Common myeloid progenitor, CD34-positive (primary cell): ENCODE measurements around the gene COL2A1.

ENCODE experiments used
- CTCF ChIA-PET: fragments of 350-600 bp; sonication (Branson Sonifier 250); formaldehyde crosslinking; loops from one replicate; lab custom pipeline; 2021; ENCODE audit warnings: antibody characterized with exemption; lab: Charles Lee
- POLR2A ChIA-PET: fragments of 350-600 bp; sonication (Branson Sonifier 250); formaldehyde crosslinking; loops from one replicate; lab custom pipeline; 2021; ENCODE audit warnings: antibody characterized with exemption; lab: Charles Lee
- DNase-seq, 3 donors: peaks; one replicate each; pipeline versions ENCODE4 v3.0.0 to v3.0.0-alpha.2; 2013
- H3K27ac ChIP-seq, 2 experiments: 1 replicate in 1 of 2; 2 replicates in 1 of 2; pipeline ENCODE4 v1.7.0; 2013; ENCODE audit warnings: inconsistent platforms in 2 of 2, low read length in 2 of 2, mild to moderate bottlenecking in 2 of 2, low read depth in 1 of 2, moderate library complexity in 1 of 2; ENCODE audit not compliant: severe bottlenecking in 2 of 2, insufficient read depth in 1 of 2, poor library complexity in 1 of 2
- H3K27me3 ChIP-seq, 5 experiments: replicated peaks in 2 of 5; 1 replicate in 3 of 5; 2 replicates in 2 of 5; pipeline versions ENCODE4 v1.6.1 to v1.7.0; 2013; ENCODE audit warnings: low read length in 4 of 5, mild to moderate bottlenecking in 2 of 5, moderate library complexity in 2 of 5, inconsistent platforms in 1 of 5; ENCODE audit not compliant: insufficient read depth in 5 of 5, control insufficient read depth in 4 of 5
- H3K36me3 ChIP-seq, 4 experiments: 1 replicate in 2 of 4; 2 replicates in 2 of 4; pipeline versions ENCODE4 v1.6.1 to v1.7.0; 2013; ENCODE audit warnings: low read length in 3 of 4, control low read depth in 1 of 4, mild to moderate bottlenecking in 1 of 4; ENCODE audit not compliant: control insufficient read depth in 4 of 4, insufficient read depth in 4 of 4
- H3K4me1 ChIP-seq, 4 experiments: 1 replicate in 3 of 4; 2 replicates in 1 of 4; pipeline versions ENCODE4 v1.6.1 to v1.7.1; 2013; ENCODE audit warnings: low read length in 3 of 4, mild to moderate bottlenecking in 3 of 4, control low read depth in 1 of 4, inconsistent platforms in 1 of 4, moderate library complexity in 1 of 4; ENCODE audit not compliant: control insufficient read depth in 4 of 4, insufficient read depth in 4 of 4; ENCODE audit errors: control extremely low read depth in 1 of 4
- H3K4me3 ChIP-seq, 7 experiments: 1 replicate in 4 of 7; 2 replicates in 3 of 7; pipeline versions ENCODE4 v1.5.1 to v1.7.0; 2013; ENCODE audit warnings: mild to moderate bottlenecking in 7 of 7, low read length in 6 of 7, moderate library complexity in 6 of 7, inconsistent platforms in 2 of 7, low read depth in 2 of 7, control low read depth in 1 of 7; ENCODE audit not compliant: insufficient read depth in 4 of 7, control insufficient read depth in 1 of 7; ENCODE audit errors: extremely low read depth in 1 of 7
- H3K9me3 ChIP-seq, 5 experiments: 1 replicate in 4 of 5; 2 replicates in 1 of 5; pipeline versions ENCODE4 v1.6.1 to v1.7.1; 2013; ENCODE audit warnings: low read length in 4 of 5, mild to moderate bottlenecking in 2 of 5, inconsistent platforms in 1 of 5, low read depth in 1 of 5, moderate library complexity in 1 of 5; ENCODE audit not compliant: control insufficient read depth in 4 of 5, insufficient read depth in 2 of 5; ENCODE audit errors: control extremely low read depth in 1 of 5
- WGBS: methylation state at CpG from one replicate; pipeline ENCODE4 v1.1.5; 2013; ENCODE audit not compliant: insufficient coverage; 5-methylcytosine and 5-hydroxymethylcytosine counted together

COL2A1 gene

GRCh38 chr12:47988073-47989022 is 15.9 kb downstream of the COL2A1 start:
- WGBS, result 97% methylated on average over 12 of the region's 15 CpGs
- Histone ChIP-seq H3K9me3 (no peaks in the 10 kb centered on the region), H3K27me3 (peaks cover 0 to 4% (median 1%) of the 10 kb centered on the region in 5 experiments), H3K4me3 (no peak overlapping the region), H3K36me3 (no peaks in the 10 kb centered on the region), H3K27ac (no peak overlapping the region), H3K4me1 (peaks cover 0 to 18% (median 15%) of the 10 kb centered on the region in 4 experiments)
- ChIA-PET POLR2A (no interaction called here), CTCF (interaction anchor here (1.2 kb wide), 1 partner anchor 12 kb away, joined by 3 read pairs; no protein-coding TSS in a partner anchor)
- no peak for DNase-seq

GRCh38 chr12:47987411-47988072 is 16.7 kb downstream of the COL2A1 start:
- no peaks in the 10 kb centered on the region for H3K36me3 ChIP-seq
- ChIA-PET POLR2A (no interaction called here), CTCF (interaction anchor here (1.2 kb wide), 1 partner anchor 11 kb away, joined by 3 read pairs; no protein-coding TSS in a partner anchor)
- no peak overlapping the region for H3K27ac ChIP-seq
- WGBS, result 95% methylated on average over 11 of the region's 14 CpGs
- no peaks in the 10 kb centered on the region for H3K9me3 ChIP-seq
- peaks cover 0 to 18% (median 15%) of the 10 kb centered on the region in 4 experiments for H3K4me1 ChIP-seq
- DNase-seq, result no peak
- no peak overlapping the region for H3K4me3 ChIP-seq
- peaks cover 0 to 4% (median 0%) of the 10 kb centered on the region in 5 experiments for H3K27me3 ChIP-seq

- Histone ChIP-seq H3K4me1 (peaks cover 0 to 18% (median 15%) of the 10 kb centered on the region in 4 experiments), H3K36me3 (no peaks in the 10 kb centered on the region), H3K27me3 (no peaks in the 10 kb centered on the region), H3K4me3 (no peak overlapping the region), H3K9me3 (no peaks in the 10 kb centered on the region), H3K27ac (no peak overlapping the region)
- DNase-seq, result no peak
- CTCF ChIA-PET, result no interaction called here
- POLR2A ChIA-PET, result no interaction called here
- 90% methylated on average over 4 of the region's 5 CpGs for WGBS
These were observed 17.4 kb downstream of the COL2A1 start for GRCh38 chr12:47986832-47987231.

DNA sequence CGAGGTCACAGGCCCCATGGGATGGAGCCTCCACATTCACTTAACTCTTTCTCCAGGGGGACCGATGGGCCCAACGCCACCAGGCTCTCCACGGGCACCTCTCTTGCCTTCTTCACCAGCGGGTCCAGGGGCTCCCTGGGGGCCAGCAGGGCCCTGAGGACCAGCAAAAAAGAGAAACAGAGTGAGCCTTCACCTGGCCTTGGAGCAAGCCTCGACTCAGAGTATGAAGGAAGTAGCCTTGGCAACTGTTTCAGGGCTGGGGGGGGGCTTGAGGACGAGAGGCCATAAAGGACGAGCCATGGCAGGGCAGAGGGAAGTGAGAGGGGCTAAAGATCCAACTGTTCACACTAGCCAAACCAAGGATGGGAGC is 18.0 kb downstream of the COL2A1 start:
- no peak for DNase-seq
- no peaks in the 10 kb centered on the region for H3K36me3 ChIP-seq
- H3K4me1 ChIP-seq, result peaks cover 0 to 17% (median 15%) of the 10 kb centered on the region in 4 experiments
- ChIA-PET POLR2A (no interaction called here), CTCF (no interaction called here)
- no peak overlapping the region for H3K4me3 ChIP-seq
- 97% methylated on average over 6 of the region's 8 CpGs for WGBS
- no peaks in the 10 kb centered on the region for H3K27me3 ChIP-seq
- H3K27ac ChIP-seq, result no peak overlapping the region
- H3K9me3 ChIP-seq, result no peaks in the 10 kb centered on the region

DNA sequence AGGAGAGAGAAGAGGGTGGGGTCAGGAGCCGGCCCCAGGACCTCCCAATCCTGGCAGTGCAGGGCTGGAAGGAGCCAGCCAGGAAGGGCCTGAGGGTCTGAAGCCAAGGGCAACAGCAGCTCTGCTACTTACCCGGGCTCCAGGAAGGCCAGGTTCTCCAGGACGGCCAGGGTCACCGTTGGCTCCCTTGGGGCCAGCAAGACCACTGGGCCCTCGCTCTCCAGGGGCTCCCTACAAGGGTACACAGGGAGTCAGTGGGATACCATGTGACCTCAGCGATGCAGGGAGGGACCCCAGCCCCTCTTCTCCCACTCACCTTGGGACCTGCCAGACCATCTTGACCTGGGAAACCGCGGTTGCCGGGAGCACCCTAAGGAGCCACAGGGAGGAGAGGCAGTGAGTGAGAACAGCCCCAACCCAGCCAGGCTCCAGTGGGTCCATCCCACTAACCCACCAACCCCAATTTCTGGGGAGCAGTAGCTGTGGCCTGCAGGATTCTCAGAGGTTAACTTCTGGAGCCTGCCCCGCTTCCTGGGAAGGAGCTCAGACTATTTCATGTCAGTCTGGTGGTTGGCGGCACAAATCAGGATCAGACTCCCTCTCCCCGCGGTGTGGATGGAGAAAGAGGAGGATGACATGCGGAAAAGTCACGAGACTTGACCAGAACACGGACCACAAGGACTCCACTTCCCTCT is 18.5 kb downstream of the COL2A1 start:
- peaks cover 0 to 13% (median 11%) of the 10 kb centered on the region in 4 experiments for H3K4me1 ChIP-seq
- 95% methylated on average over 13 of the region's 16 CpGs for WGBS
- H3K27ac ChIP-seq, result no peak overlapping the region
- no peaks in the 10 kb centered on the region for H3K36me3 ChIP-seq
- H3K9me3 ChIP-seq, result no peaks in the 10 kb centered on the region
- H3K27me3 ChIP-seq, result no peaks in the 10 kb centered on the region
- DNase-seq, result no peak
- POLR2A ChIA-PET, result no interaction called here
- CTCF ChIA-PET, result no interaction called here
- no peak overlapping the region for H3K4me3 ChIP-seq

DNA sequence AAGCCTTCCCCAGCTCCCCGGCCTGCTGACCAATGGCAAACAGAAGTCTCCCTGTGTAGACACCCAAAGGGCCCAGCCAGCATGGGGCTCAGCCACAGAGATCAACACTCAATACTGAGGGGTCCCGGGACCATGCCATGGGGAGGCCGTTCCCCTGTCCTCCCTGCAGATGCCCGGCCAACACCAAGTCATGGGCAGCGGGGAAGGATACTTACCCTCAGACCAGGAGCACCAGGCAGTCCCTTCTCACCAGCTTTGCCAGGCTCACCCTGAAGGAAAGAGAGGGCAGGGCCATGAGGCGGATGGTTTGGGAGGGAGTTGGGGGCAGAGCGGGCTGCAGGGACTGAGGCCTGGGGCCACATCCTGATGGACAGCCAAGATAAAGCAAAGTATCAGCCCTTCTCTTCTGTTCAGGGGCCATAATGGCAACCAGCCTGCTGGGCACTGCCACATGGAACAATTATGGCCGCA is 19.9 kb downstream of the COL2A1 start:
- Histone ChIP-seq H3K4me1 (no peaks in the 10 kb centered on the region), H3K27me3 (no peaks in the 10 kb centered on the region), H3K4me3 (no peak overlapping the region), H3K9me3 (no peaks in the 10 kb centered on the region), H3K27ac (no peak overlapping the region), H3K36me3 (no peaks in the 10 kb centered on the region)
- DNase-seq, result no peak
- WGBS, result 98% methylated on average over 6 of the region's 8 CpGs
- ChIA-PET POLR2A (interaction anchor here (0.6 kb wide), 1 partner anchor 190 kb away, joined by 3 read pairs; no protein-coding TSS in a partner anchor), CTCF (no interaction called here)
